Neural cell (in vitro differentiated cells): ENCODE data around the gene MYO1D.

ENCODE experiments used
- EP300 ChIP-seq: fragments of 450-650 bp; conservative IDR thresholded peaks from 2 replicates; pipeline ENCODE4 v1.6.1; 2014; ENCODE audit warnings: antibody characterized with exemption, mild to moderate bottlenecking, moderate library complexity; ENCODE audit not compliant: poor library complexity, severe bottlenecking
- EZH2 ChIP-seq: fragments of 200-600, 300-800 bp; shearing (Covaris generic), sonication (generic); IDR thresholded peaks from 2 replicates; pipeline ENCODE4 v1.6.1; 2014; ENCODE audit warnings: antibody characterized with exemption, low read length, borderline replicate concordance, mild to moderate bottlenecking; ENCODE audit not compliant: insufficient read depth, poor library complexity, severe bottlenecking
- POLR2AphosphoS5 ChIP-seq: IDR thresholded peaks from 2 replicates; pipeline ENCODE4 v1.6.1; 2012
- RAD21 ChIP-seq: fragments of 450-650 bp; conservative IDR thresholded peaks from 2 replicates; pipeline ENCODE4 v1.6.1; 2014; ENCODE audit warnings: antibody characterized with exemption, mild to moderate bottlenecking, moderate library complexity
- SMC3 ChIP-seq: fragments of 450-650 bp; conservative IDR thresholded peaks from 2 replicates; pipeline ENCODE4 v1.6.1; 2014; ENCODE audit warnings: antibody characterized with exemption, mild to moderate bottlenecking, moderate library complexity; ENCODE audit not compliant: poor library complexity
- TF ChIP-seq, protein P1 (sequence below): fragments of 450-650 bp; IDR thresholded peaks from 2 replicates; pipeline ENCODE4 v1.5.1; 2014; ENCODE audit warnings: antibody characterized with exemption, mild to moderate bottlenecking, moderate library complexity; ENCODE audit not compliant: poor library complexity, severe bottlenecking

DNA sequence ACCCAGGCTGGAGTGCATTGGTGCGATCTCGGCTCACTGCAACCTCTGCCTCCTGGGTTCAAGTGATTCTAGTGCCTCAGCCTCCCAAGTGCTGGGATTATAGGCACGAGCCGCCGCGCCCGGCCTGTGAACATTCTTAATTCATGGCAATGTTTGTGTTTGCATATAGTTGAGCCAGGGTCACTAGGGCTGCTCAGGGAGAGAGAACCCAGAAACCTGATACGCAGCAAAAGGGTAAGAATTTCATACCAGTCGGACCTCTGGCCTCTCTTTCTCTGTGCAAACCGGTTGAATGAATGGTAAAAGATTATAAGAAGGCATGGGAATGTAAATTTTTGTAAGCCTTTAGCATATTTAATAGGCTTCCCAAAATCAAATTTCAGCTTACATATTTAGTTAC, 44.1 kb upstream of the MYO1D start:
- TF ChIP-seq, protein P1, sequence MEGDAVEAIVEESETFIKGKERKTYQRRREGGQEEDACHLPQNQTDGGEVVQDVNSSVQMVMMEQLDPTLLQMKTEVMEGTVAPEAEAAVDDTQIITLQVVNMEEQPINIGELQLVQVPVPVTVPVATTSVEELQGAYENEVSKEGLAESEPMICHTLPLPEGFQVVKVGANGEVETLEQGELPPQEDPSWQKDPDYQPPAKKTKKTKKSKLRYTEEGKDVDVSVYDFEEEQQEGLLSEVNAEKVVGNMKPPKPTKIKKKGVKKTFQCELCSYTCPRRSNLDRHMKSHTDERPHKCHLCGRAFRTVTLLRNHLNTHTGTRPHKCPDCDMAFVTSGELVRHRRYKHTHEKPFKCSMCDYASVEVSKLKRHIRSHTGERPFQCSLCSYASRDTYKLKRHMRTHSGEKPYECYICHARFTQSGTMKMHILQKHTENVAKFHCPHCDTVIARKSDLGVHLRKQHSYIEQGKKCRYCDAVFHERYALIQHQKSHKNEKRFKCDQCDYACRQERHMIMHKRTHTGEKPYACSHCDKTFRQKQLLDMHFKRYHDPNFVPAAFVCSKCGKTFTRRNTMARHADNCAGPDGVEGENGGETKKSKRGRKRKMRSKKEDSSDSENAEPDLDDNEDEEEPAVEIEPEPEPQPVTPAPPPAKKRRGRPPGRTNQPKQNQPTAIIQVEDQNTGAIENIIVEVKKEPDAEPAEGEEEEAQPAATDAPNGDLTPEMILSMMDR: no peak
- TF ChIP-seq SMC3 (no peak), EZH2 (no peak), POLR2AphosphoS5 (no peak), RAD21 (no peak), EP300 (no peak)
